GM21515 (cell line): Measurements from ENCODE around the gene APP.

Source experiments
- ATAC-seq: cut with Tn5 transposase; IDR thresholded peaks from one replicate; pipeline ENCODE4 v1.9.1; 2021; ENCODE audit not compliant: unreplicated experiment

APP gene

GRCh38 chr21:26068776-26069175 lies 101.8 kb downstream of the APP start:
- ATAC-seq = no peak

GRCh38 chr21:26067836-26068594 lies 102.6 kb downstream of the APP start:
- no peak for ATAC-seq

GRCh38 chr21:26064506-26064905 lies 106.1 kb downstream of the APP start:
- no peak for ATAC-seq

- ATAC-seq = no peak
Observed at GRCh38 chr21:26061437-26061836, 109.1 kb downstream of the APP start.

GRCh38 chr21:26060335-26061115 lies 110.0 kb downstream of the APP start:
- ATAC-seq = no peak

GRCh38 chr21:26057477-26058170 lies 112.9 kb downstream of the APP start:
- ATAC-seq = no peak

- no peak for ATAC-seq
Observed at GRCh38 chr21:26055841-26056264, 114.7 kb downstream of the APP start.

GRCh38 chr21:26055010-26055409 lies 115.6 kb downstream of the APP start:
- ATAC-seq = no peak

GRCh38 chr21:26052057-26052456 lies 118.5 kb downstream of the APP start:
- no peak for ATAC-seq

- no peak for ATAC-seq
Observed at GRCh38 chr21:26050857-26051256, 119.7 kb downstream of the APP start.

GRCh38 chr21:26049803-26050202 lies 120.8 kb downstream of the APP start:
- ATAC-seq = no peak

- no peak for ATAC-seq
Observed at GRCh38 chr21:26047279-26047967, 123.1 kb downstream of the APP start.

GRCh38 chr21:26043891-26044290 lies 126.7 kb downstream of the APP start:
- no peak for ATAC-seq

- ATAC-seq = no peak
Observed at GRCh38 chr21:26042181-26042876, 128.2 kb downstream of the APP start.

- ATAC-seq = no peak
Observed at GRCh38 chr21:26041431-26042180, 129.0 kb downstream of the APP start.

GRCh38 chr21:26036916-26037315 lies 133.7 kb downstream of the APP start:
- ATAC-seq = no peak

GRCh38 chr21:26032263-26032662 lies 138.3 kb downstream of the APP start:
- ATAC-seq = no peak

GRCh38 chr21:26028183-26028582 lies 142.4 kb downstream of the APP start:
- ATAC-seq = no peak

- no peak for ATAC-seq
Observed at GRCh38 chr21:26027696-26028095, 142.9 kb downstream of the APP start.
